HUES6 (cell line): ENCODE measurements around the gene SMYD3.

Experiments used
- H3K27ac ChIP-seq: 2 replicates; pipeline ENCODE4 v1.7.0; 2013; ENCODE audit warnings: low read depth, mild to moderate bottlenecking, low read length, inconsistent platforms
- H3K27me3 ChIP-seq: 2 replicates; pipeline ENCODE4 v1.6.1; 2013; ENCODE audit warnings: low read length; ENCODE audit not compliant: control insufficient read depth, insufficient read depth
- H3K36me3 ChIP-seq: 2 replicates; pipeline ENCODE4 v1.6.1; 2013; ENCODE audit warnings: low read length; ENCODE audit not compliant: control insufficient read depth, insufficient read depth
- H3K4me1 ChIP-seq: 2 replicates; pipeline ENCODE4 v1.6.1; 2013; ENCODE audit warnings: low read length; ENCODE audit not compliant: control insufficient read depth, insufficient read depth
- H3K4me3 ChIP-seq: 2 replicates; pipeline ENCODE4 v1.5.1; 2013; ENCODE audit warnings: low read depth, low read length
- H3K9ac ChIP-seq: one replicate; pipeline ENCODE4 v1.6.1; 2013; ENCODE audit warnings: mild to moderate bottlenecking, low read length
- H3K9me3 ChIP-seq: 2 replicates; pipeline ENCODE4 v1.6.1; 2013; ENCODE audit warnings: low read depth, low read length; ENCODE audit not compliant: control insufficient read depth, insufficient read depth

The SMYD3 gene

DNA sequence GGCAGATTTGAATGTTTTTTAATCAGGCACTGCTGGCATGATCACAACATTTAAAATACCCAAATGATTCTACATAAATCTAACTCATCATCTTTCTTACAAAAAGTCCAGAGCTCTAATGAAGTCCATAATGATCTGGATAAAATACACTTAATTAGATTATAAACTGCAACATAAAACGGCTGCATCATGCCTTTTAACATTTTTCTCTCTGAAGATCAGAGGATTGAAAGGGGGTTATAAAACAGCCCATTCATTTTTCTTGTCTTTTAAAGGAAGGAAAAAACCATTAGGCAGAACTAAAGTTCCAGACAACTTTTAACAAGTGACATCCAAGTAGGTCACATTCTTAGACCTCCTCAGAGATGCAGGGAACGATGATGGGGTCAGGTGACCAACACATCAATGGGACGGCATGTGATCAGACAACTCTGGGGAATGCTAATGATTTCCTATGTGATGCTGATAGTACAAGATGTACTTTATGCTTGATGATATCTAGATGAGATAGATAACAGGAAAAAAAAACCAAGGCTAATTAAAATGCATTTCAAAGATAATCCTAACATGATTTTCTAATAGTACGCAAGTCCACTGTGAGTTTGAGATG is 455.1 kb downstream of the SMYD3 start:
- Histone ChIP-seq H3K9me3 (peaks cover 6% of the 10 kb centered on the region; the same call in 1 of the 2 replicates), H3K4me3 (no peak overlapping the region), H3K9ac (no peak overlapping the region), H3K36me3 (no peaks in the 10 kb centered on the region), H3K27ac (no peak overlapping the region), H3K4me1 (peaks cover 2% of the 10 kb centered on the region; the same call in 1 of the 2 replicates), H3K27me3 (no peaks in the 10 kb centered on the region)

DNA sequence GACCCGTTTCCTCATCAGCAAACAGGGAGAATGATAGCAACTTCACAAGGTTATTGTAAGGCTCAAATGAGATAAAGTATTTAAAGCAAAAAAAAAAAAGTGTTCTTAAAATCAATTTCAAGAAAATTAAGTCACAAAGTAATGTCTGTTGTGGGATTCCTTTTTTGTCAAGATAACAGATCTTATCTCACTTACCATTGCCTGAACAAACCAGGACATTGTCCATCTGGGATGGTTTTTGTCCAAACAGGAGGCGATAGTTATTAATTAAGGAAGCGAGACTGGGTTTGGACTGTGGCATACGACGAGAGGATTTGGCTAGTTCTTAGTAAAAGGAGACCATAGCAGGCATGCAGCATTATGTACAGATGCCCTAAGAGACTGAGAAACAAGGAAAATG is 458.4 kb downstream of the SMYD3 start:
- no peak overlapping the region for H3K9ac ChIP-seq
- H3K4me1 ChIP-seq: peaks cover 3% of the 10 kb centered on the region; the same call in 1 of the 2 replicates
- no peaks in the 10 kb centered on the region for H3K9me3 ChIP-seq
- no peaks in the 10 kb centered on the region for H3K27me3 ChIP-seq
- no peaks in the 10 kb centered on the region for H3K36me3 ChIP-seq
- H3K27ac ChIP-seq: no peak overlapping the region
- H3K4me3 ChIP-seq: no peak overlapping the region

DNA sequence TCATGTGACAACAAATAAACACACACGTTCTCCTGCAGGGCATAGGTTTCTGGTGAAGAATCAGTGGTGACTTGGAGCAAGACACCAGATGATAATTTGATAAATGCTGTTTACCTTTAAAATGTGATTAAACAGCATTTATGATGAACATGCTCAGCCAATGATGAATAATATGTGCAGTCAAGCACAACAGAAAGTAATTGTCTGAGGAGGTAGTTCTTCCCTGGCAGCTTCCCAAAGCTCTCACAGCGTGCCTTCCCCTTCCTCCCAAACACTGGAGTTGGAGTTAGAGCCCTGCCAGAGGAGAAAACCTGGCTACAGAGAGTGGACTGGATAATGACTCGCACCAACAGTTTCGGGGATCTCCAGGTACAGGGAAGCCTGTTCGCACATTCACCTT is 463.5 kb downstream of the SMYD3 start:
- Histone ChIP-seq H3K36me3 (no peaks in the 10 kb centered on the region), H3K9ac (no peak overlapping the region), H3K27me3 (no peaks in the 10 kb centered on the region), H3K27ac (no peak overlapping the region), H3K9me3 (no peaks in the 10 kb centered on the region), H3K4me3 (no peak overlapping the region), H3K4me1 (peaks cover 3% of the 10 kb centered on the region; the same call in 1 of the 2 replicates)

DNA sequence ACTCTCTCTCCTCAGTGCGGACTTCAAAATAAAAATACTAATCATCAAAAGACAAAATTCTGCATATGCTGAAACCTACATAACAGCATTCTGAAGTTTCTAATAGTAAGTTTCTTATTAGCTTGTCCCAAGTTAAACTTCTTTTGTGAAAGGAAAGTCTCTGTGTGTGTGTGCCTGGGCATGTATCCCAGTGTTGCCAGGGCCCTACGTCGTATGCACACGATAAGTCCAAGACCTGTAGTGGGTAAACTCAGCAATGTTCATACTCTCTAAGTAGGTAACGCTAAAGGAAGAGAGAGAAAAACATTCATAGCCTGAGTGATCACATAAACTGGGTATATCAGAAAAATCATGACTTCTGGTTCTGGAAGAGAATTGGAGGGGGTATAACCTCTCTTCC is 465.7 kb downstream of the SMYD3 start:
- no peaks in the 10 kb centered on the region for H3K27me3 ChIP-seq
- H3K4me1 ChIP-seq: no peaks in the 10 kb centered on the region
- H3K27ac ChIP-seq: no peak overlapping the region
- H3K36me3 ChIP-seq: no peaks in the 10 kb centered on the region
- H3K9ac ChIP-seq: no peak overlapping the region
- no peak overlapping the region for H3K4me3 ChIP-seq
- no peaks in the 10 kb centered on the region for H3K9me3 ChIP-seq

DNA sequence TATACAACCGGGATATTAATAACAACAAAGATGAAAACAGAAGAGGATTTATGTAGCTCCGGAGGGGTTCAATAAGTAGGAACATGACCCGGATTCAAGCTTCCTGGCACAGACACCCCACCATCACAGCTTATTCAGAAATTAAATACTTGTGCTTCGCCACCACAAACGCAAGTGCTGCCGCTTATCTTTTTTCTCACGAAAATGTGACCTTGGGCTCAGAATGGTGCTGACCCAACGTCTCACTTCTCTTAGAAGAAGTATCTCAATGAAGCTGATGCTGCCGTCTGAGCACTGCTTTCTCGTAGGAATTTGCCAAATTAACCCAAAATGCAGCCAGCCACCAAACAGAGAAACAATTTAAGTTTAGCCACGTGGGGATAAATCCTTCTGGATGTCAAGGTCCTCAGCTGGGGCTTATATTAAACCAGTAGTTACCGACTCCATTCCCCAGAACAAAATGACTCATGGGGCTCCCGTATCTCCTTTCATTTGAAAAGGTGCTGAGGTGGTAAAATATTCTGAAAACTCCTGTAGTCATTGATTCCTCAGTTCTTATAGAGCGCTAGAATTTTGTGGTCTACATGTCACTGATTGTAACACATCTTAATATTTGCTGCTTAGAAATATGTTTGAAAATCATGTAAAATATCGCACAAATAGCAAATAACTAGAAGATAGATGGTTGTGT is 466.7 kb downstream of the SMYD3 start:
- Histone ChIP-seq H3K4me3 (no peak overlapping the region), H3K4me1 (no peaks in the 10 kb centered on the region), H3K9ac (no peak overlapping the region), H3K27me3 (no peaks in the 10 kb centered on the region), H3K9me3 (no peaks in the 10 kb centered on the region), H3K36me3 (no peaks in the 10 kb centered on the region), H3K27ac (no peak overlapping the region)

DNA sequence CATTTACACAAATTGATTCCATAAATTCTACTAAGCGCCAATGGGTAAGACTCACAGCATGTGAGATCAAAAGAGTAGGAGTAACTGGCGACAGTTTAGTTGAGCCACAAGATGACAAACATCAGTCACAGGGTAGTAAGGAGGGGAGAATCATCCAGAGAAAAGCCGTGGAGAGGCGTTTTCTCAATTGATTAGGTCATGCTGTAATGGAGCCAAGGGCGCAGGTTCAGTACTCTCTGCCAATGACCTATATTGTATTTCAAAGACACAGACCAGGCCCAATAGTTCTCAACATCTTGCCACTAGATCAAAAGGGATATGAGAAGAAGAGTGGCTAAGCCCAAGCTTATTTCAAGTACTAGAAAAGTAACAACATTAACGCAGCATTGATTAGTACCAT is 467.5 kb downstream of the SMYD3 start:
- H3K4me1 ChIP-seq: no peaks in the 10 kb centered on the region
- H3K4me3 ChIP-seq: no peak overlapping the region
- no peak overlapping the region for H3K9ac ChIP-seq
- no peaks in the 10 kb centered on the region for H3K27me3 ChIP-seq
- H3K27ac ChIP-seq: no peak overlapping the region
- H3K9me3 ChIP-seq: no peaks in the 10 kb centered on the region
- H3K36me3 ChIP-seq: no peaks in the 10 kb centered on the region

DNA sequence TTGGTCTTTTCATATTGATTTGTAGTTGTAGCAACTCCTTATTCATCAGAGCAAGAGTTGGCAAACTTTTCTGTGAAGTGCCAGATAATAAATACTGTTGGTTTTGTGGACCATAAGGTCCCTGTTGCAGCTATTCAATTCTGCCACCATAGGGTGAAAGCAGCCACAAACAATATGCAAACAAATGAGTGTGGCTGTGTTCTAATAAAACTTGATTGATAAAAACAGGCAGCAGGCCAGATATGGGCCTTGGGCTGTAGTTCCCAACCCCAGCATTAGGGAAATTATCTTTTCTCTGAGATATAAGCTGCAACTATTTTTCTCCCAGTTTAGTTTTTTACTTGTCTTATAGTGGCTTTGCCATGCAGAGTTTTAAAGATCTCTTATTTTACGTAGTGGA is 469.2 kb downstream of the SMYD3 start:
- H3K4me1 ChIP-seq: no peaks in the 10 kb centered on the region
- no peaks in the 10 kb centered on the region for H3K27me3 ChIP-seq
- H3K9ac ChIP-seq: no peak overlapping the region
- no peak overlapping the region for H3K4me3 ChIP-seq
- no peaks in the 10 kb centered on the region for H3K36me3 ChIP-seq
- no peak overlapping the region for H3K27ac ChIP-seq
- H3K9me3 ChIP-seq: no peaks in the 10 kb centered on the region

DNA sequence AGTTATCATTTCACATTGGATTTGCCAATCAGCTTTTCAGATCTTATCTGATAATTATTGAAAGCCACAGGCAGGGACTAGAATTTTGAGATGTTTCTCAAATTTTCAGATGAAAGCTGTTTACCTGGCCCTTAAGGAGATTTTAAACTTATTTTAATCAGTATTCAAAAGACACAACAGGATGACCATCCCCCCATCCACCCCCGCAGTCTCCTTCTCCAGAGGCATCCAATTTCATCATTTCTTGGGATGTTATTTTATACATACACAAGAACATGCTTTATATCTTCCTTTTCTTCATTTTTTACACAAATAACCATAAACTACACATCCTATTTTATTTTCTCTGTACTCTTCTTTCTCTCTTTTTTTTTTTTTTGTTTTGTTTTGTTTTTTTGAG is 470.9 kb downstream of the SMYD3 start:
- Histone ChIP-seq H3K4me1 (no peaks in the 10 kb centered on the region), H3K27me3 (no peaks in the 10 kb centered on the region), H3K9ac (no peak overlapping the region), H3K36me3 (no peaks in the 10 kb centered on the region), H3K9me3 (no peaks in the 10 kb centered on the region), H3K4me3 (no peak overlapping the region), H3K27ac (no peak overlapping the region)

DNA sequence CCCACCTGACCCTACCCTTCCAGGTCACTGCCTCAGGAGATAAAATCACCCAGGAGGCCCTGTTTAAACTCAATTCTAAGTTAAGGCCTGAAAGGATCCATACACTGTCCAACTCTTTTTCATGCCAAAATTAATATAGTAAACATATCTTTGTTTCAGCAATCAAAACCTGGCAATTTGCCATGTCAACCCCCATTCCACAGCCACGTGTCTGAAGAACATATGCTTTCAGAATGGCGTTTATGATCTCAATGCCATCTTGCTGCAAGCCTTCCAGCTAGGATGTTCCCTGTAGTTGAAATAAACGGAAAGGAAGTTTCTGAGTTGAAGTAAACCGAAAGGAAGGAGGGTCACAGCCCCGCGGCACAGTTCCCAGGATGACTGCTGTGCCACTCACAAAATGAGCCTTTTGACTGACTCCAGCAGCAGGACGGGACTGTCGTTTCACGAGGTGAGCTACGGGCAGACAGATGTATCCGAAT is 472.0 kb downstream of the SMYD3 start:
- Histone ChIP-seq H3K9ac (no peak overlapping the region), H3K36me3 (no peaks in the 10 kb centered on the region), H3K4me1 (no peaks in the 10 kb centered on the region), H3K9me3 (no peaks in the 10 kb centered on the region; the same call in 1 of the 2 replicates), H3K4me3 (no peak overlapping the region), H3K27me3 (no peaks in the 10 kb centered on the region), H3K27ac (no peak overlapping the region)

DNA sequence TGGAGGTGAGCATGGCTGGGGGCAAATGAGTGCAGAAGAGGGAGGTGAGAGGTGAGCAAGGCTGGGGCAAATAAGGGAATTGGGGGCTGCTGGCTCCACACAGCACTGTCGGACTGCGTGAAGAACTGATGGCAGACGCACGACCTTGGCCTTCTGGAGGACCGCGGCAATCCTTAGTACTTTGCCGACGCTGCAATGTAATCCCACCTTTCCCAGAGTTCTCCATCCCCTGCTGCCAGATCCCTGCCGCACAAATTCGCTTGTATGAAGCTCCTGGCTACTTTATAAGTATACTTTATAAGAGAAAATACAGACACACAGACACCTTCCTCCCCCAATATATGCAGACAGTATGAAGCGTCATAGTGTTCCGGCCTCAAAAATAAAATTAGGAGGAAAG is 472.4 kb downstream of the SMYD3 start:
- Histone ChIP-seq H3K36me3 (no peaks in the 10 kb centered on the region), H3K4me1 (no peaks in the 10 kb centered on the region), H3K4me3 (no peak overlapping the region), H3K9me3 (no peaks in the 10 kb centered on the region; the same call in 1 of the 2 replicates), H3K27me3 (no peaks in the 10 kb centered on the region), H3K9ac (no peak overlapping the region), H3K27ac (no peak overlapping the region)

DNA sequence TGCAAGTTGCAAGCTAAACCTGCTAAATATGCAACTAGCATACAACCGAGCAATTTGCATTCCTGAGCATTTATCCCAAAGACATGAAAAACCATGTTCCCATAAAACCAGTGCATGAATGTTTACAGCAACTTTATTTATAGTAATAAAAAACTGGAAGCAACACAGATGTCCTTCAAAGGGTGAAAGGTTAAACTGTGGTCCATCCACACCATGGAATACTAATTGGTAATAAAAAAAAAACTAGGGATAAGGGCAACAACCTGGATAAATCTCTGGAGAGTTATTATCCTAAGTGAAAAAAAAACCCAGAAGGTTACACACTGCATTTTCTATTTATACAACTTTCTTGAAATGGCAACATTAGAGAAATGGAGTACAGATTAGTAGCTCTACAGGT is 474.1 kb downstream of the SMYD3 start:
- H3K27ac ChIP-seq: no peak overlapping the region
- no peaks in the 10 kb centered on the region for H3K4me1 ChIP-seq
- H3K36me3 ChIP-seq: no peaks in the 10 kb centered on the region
- H3K9ac ChIP-seq: no peak overlapping the region
- H3K27me3 ChIP-seq: no peaks in the 10 kb centered on the region
- H3K9me3 ChIP-seq: no peaks in the 10 kb centered on the region; the same call in 1 of the 2 replicates
- H3K4me3 ChIP-seq: no peak overlapping the region
